ENCODE data around the gene TMPRSS6.

Gene TMPRSS6

GRCh38 chr22:37027556-37027955, 82.0 kb downstream of the TMPRSS6 start:
- H3K27ac ChIP-seq = no peak overlapping the region
- no peak for TF ChIP-seq CTCF (conservative IDR thresholded peaks at IDR 0.05)

- H3K27ac ChIP-seq = no peak overlapping the region
- TF ChIP-seq CTCF (conservative IDR thresholded peaks at IDR 0.05) = no peak
Measured at GRCh38 chr22:37026325-37026724, 83.2 kb downstream of the TMPRSS6 start.

GRCh38 chr22:37025500-37026070, 83.9 kb downstream of the TMPRSS6 start:
- no peak overlapping the region for H3K27ac ChIP-seq
- TF ChIP-seq CTCF (conservative IDR thresholded peaks at IDR 0.05) = no peak

- H3K27ac ChIP-seq = no peak overlapping the region
- TF ChIP-seq CTCF (conservative IDR thresholded peaks at IDR 0.05) = no peak
Measured at GRCh38 chr22:37024339-37025157, 85.0 kb downstream of the TMPRSS6 start.

- no peak for TF ChIP-seq CTCF (conservative IDR thresholded peaks at IDR 0.05)
- H3K27ac ChIP-seq = no peak overlapping the region
Measured at GRCh38 chr22:37023743-37024338, 85.7 kb downstream of the TMPRSS6 start.

GRCh38 chr22:37022483-37023337, 86.8 kb downstream of the TMPRSS6 start:
- no peak overlapping the region for H3K27ac ChIP-seq
- no peak for TF ChIP-seq CTCF (conservative IDR thresholded peaks at IDR 0.05)
